K562 (cell line): ENCODE measurements around the gene KLHL28. TPM values are rescaled to one million over a fixed set of nuclear protein-coding genes. Genes with fewer than 3 reads are reported as not detected.

ENCODE experiments used
- ATF7 ChIP-seq: fragments of 450-650 bp; IDR thresholded peaks from 2 replicates; pipeline ENCODE4 v1.7.1; 2014; ENCODE audit warnings: mild to moderate bottlenecking, moderate library complexity
- CHD4 ChIP-seq: fragments of 200-600 bp; sonication (generic); IDR thresholded peaks from 3 replicates; pipeline ENCODE4 v1.6.1; 2012; ENCODE audit warnings: low read depth, mild to moderate bottlenecking, mixed read lengths, low read length, inconsistent platforms; ENCODE audit not compliant: insufficient read depth, insufficient replicate concordance, poor library complexity, severe bottlenecking
- CREB1 ChIP-seq, 2 experiments: sonication (generic) in 1 of 2; formaldehyde crosslinking in 1 of 2; IDR thresholded peaks; 2 replicates each; pipeline versions ENCODE4 v1.6.1 to v1.8.0; 2012 to 2022; ENCODE audit warnings: inconsistent platforms in 1 of 2, mild to moderate bottlenecking in 1 of 2, missing genetic modification reagents in 1 of 2, moderate library complexity in 1 of 2
- FOS ChIP-seq: IDR thresholded peaks from 3 replicates; pipeline ENCODE4 v1.6.1; 2011; ENCODE audit not compliant: insufficient read length; ENCODE audit errors: extremely low read depth
- FOXJ3 ChIP-seq: sonication (generic); formaldehyde crosslinking; IDR thresholded peaks from 2 replicates; pipeline ENCODE4 v1.4.0; 2020; ENCODE audit warnings: mild to moderate bottlenecking, missing genetic modification reagents
- MCM5 ChIP-seq: fragments of 450-650 bp; IDR thresholded peaks from 2 replicates; pipeline ENCODE4 v1.6.1; 2016; ENCODE audit warnings: low read depth
- NFE2 ChIP-seq: IDR thresholded peaks from 2 replicates; pipeline ENCODE4 v1.6.1; 2014; ENCODE audit warnings: antibody characterized with exemption, low read depth
- PHF21A ChIP-seq: fragments of 450-650 bp; IDR thresholded peaks from 2 replicates; pipeline ENCODE4 v1.6.1; 2017; ENCODE audit warnings: low read depth, borderline replicate concordance
- RB1 ChIP-seq: fragments of 450-650 bp; IDR thresholded peaks from 2 replicates; pipeline ENCODE4 v1.6.1; 2017; ENCODE audit warnings: low read depth, mild to moderate bottlenecking
- RBBP5 ChIP-seq: fragments of 200-600 bp; sonication (generic); IDR thresholded peaks from 2 replicates; pipeline ENCODE4 v1.6.1; 2012; ENCODE audit warnings: borderline replicate concordance, mild to moderate bottlenecking, low read length, control low read depth, inconsistent platforms; ENCODE audit not compliant: insufficient read depth, poor library complexity, severe bottlenecking
- SMAD2 ChIP-seq: fragments of 150-350 bp; IDR thresholded peaks from 2 replicates; pipeline ENCODE4 v1.6.1; 2014; ENCODE audit warnings: low read depth, mild to moderate bottlenecking, low read length
- TEAD1 ChIP-seq, 2 experiments: fragments of 450-650 bp in 1 of 2; sonication (generic) in 1 of 2; formaldehyde crosslinking; IDR thresholded peaks; 2 replicates each; pipeline versions ENCODE4 v1.4.0 to v1.8.0; 2020 to 2022; ENCODE audit warnings: mild to moderate bottlenecking in 2 of 2, missing genetic modification reagents in 1 of 2
- XRCC5 ChIP-seq: fragments of 200-400 bp; formaldehyde crosslinking; IDR thresholded peaks from 2 replicates; pipeline ENCODE4 v1.6.1; 2017; ENCODE audit warnings: low read depth, mild to moderate bottlenecking, low read length
- ZKSCAN1 ChIP-seq: fragments of 150-350 bp; IDR thresholded peaks from 2 replicates; pipeline ENCODE4 v1.6.1; 2016; ENCODE audit warnings: low read depth, low read length
- ZNF174 ChIP-seq: fragments of 250-450 bp; sonication (Bioruptor Pico); IDR thresholded peaks from 2 replicates; pipeline ENCODE4 v1.4.0; 2020; ENCODE audit warnings: mild to moderate bottlenecking
- ZNF347 ChIP-seq: fragments of 450-650 bp; formaldehyde crosslinking; IDR thresholded peaks from 2 replicates; pipeline ENCODE4 v1.4.0; 2020; ENCODE audit warnings: low read depth, mild to moderate bottlenecking, moderate library complexity
- ZNF408 ChIP-seq: fragments of 250-450 bp; sonication (Bioruptor Pico); IDR thresholded peaks from 2 replicates; pipeline ENCODE4 v1.4.0; 2020; ENCODE audit warnings: low read depth, mild to moderate bottlenecking, moderate library complexity
- ZSCAN29 ChIP-seq: fragments of 450-650 bp; IDR thresholded peaks from 2 replicates; pipeline ENCODE4 v1.6.1; 2017
- polyA plus RNA-seq, 8 experiments: library from polyadenylated mRNA; depleted of rRNA in 4 of 8; stranded (reverse) in 5 of 8; unstranded in 3 of 8; fragments of >200 nt; fragmentation: Nextera tagmentation in 2 of 8; fragmentation: Illumina TruSeq in 1 of 8; extraction: Ambion mirVana in 2 of 8; extraction: Trizol in 1 of 8; gene quantifications; 2 replicates each; pipeline versions ENCODE4 v1.2.1 to v1.2.3, GENCODE V29; 2011 to 2014; ENCODE audit warnings: inconsistent platforms in 1 of 8, missing spikeins in 1 of 8
- total RNA-seq, 7 experiments: library from RNA; depleted of rRNA in 6 of 7; stranded (reverse); fragments of >200 nt in 6 of 7; fragmentation: Illumina TruSeq in 2 of 7; extraction: Trizol in 2 of 7; gene quantifications; 2 replicates each; pipeline versions ENCODE4 v1.2.1 to v1.2.3, GENCODE V29; 2011 to 2021; ENCODE audit warnings: low replicate concordance in 1 of 7
- TF ChIP-seq, protein P1 (sequence below): fragments of 250-450 bp; sonication (Bioruptor Pico); IDR thresholded peaks from 2 replicates; pipeline ENCODE4 v1.4.0; 2020; ENCODE audit warnings: mild to moderate bottlenecking
- TF ChIP-seq, protein P2 (sequence below): sonication (generic); formaldehyde crosslinking; IDR thresholded peaks from 2 replicates; pipeline ENCODE4 v1.8.0; 2022; ENCODE audit warnings: mild to moderate bottlenecking, missing genetic modification reagents
- TF ChIP-seq, protein P3 (sequence below): fragments of 150-350 bp; conservative IDR thresholded peaks from 2 replicates; pipeline ENCODE4 v1.6.1; 2014; ENCODE audit warnings: low read length
- TF ChIP-seq, protein P4 (sequence below), 2 experiments: fragments of 450-650 bp; IDR thresholded peaks; 2 replicates each; pipeline ENCODE4 v1.6.1; 2016

KLHL28 gene
- total and polyA plus RNA-seq, 9 of the 15 experiments (the other 6 are each of a cell fraction or from before 2014, with no cell fraction given) = 1.1 to 7.5 (median 4.7) TPM

DNA sequence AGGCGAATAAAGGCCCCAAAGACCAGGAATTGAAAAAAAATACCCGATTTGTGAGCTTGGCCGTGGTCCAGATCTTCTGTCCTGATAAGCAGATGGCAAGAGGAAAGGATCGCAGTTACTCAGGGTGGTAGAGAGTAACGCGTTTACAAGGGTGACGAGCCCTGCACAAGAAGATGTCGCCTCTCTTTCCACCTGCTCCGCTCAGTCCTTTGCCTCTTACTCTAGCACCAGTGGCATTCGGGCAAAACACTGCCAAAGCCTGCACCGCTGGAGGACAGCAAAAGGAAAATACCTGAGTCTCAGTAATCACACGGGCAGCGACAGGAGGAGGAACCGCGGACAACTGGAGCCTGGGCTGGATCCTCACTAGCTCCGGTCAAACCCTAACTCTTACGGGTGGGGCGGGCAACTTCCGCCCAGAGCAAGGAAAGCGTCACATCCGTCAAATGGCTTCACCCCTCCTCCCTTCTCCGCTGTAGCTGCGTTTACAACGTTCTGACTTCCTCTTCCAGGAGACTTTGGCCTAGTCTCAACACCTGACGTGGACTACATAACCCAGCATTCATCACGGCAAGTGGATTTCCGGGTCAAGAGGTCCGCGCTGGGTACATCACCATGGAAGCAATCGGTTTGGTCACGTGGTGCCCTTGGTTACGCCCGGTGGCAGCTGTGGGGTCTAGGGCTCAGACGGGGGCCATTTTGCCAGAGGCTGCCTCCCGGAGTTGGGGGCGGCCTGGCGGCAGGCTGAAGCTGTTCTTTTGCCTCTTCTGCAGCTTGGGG lies at the start of gene KLHL28, which contains the start of gene TOGARAM1 (continued):
- TF ChIP-seq ZNF347 = no peak
- peak; percentile 73 for TF ChIP-seq CREB1 (IDR thresholded peaks at IDR 0.05)
- peak; percentile 87 for TF ChIP-seq CREB1 (CRISPR knock-in tag; IDR thresholded peaks at IDR 0.05)
- TF ChIP-seq, protein P1, sequence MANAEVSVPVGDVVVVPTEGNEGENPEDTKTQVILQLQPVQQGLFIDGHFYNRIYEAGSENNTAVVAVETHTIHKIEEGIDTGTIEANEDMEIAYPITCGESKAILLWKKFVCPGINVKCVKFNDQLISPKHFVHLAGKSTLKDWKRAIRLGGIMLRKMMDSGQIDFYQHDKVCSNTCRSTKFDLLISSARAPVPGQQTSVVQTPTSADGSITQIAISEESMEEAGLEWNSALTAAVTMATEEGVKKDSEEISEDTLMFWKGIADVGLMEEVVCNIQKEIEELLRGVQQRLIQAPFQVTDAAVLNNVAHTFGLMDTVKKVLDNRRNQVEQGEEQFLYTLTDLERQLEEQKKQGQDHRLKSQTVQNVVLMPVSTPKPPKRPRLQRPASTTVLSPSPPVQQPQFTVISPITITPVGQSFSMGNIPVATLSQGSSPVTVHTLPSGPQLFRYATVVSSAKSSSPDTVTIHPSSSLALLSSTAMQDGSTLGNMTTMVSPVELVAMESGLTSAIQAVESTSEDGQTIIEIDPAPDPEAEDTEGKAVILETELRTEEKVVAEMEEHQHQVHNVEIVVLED (CRISPR knock-in tag) = peak; percentile 30; the same call in 1 of the 2 replicates
- no peak for TF ChIP-seq CHD4
- no peak for TF ChIP-seq XRCC5
- TF ChIP-seq SMAD2 = no peak
- peak; percentile 82; the same call in 1 of the 2 replicates for TF ChIP-seq ATF7
- no peak for TF ChIP-seq FOXJ3 (CRISPR knock-in tag)
- TF ChIP-seq ZKSCAN1 = 0 out of 2 replicates have a peak, but pooled peaks have one; percentile 23
- no peak for TF ChIP-seq MCM5
- no peak for TF ChIP-seq FOS
- no peak for TF ChIP-seq ZNF408 (CRISPR knock-in tag)
- no peak for TF ChIP-seq ZSCAN29
- TF ChIP-seq, protein P2, sequence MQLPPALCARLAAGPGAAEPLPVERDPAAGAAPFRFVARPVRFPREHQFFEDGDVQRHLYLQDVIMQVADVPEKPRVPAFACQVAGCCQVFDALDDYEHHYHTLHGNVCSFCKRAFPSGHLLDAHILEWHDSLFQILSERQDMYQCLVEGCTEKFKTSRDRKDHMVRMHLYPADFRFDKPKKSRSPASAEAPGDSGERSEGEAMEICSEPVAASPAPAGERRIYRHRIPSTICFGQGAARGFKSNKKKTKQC = no peak
- TF ChIP-seq ZNF174 = no peak
- peak; percentile 66 for TF ChIP-seq RBBP5
- no peak for TF ChIP-seq PHF21A
- no peak for TF ChIP-seq NFE2
- TF ChIP-seq TEAD1 (CRISPR knock-in tag; IDR thresholded peaks at IDR 0.05) = 0 out of 4 replicates have a peak, but pooled peaks of 1 of the 2 experiments have one; percentile 46
- 0 out of 2 replicates have a peak, but pooled peaks have one; percentile 5 for TF ChIP-seq RB1
- TF ChIP-seq, protein P3, sequence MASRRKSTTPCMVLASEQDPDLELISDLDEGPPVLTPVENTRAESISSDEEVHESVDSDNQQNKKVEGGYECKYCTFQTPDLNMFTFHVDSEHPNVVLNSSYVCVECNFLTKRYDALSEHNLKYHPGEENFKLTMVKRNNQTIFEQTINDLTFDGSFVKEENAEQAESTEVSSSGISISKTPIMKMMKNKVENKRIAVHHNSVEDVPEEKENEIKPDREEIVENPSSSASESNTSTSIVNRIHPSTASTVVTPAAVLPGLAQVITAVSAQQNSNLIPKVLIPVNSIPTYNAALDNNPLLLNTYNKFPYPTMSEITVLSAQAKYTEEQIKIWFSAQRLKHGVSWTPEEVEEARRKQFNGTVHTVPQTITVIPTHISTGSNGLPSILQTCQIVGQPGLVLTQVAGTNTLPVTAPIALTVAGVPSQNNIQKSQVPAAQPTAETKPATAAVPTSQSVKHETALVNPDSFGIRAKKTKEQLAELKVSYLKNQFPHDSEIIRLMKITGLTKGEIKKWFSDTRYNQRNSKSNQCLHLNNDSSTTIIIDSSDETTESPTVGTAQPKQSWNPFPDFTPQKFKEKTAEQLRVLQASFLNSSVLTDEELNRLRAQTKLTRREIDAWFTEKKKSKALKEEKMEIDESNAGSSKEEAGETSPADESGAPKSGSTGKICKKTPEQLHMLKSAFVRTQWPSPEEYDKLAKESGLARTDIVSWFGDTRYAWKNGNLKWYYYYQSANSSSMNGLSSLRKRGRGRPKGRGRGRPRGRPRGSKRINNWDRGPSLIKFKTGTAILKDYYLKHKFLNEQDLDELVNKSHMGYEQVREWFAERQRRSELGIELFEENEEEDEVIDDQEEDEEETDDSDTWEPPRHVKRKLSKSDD = no peak
- TF ChIP-seq, protein P4, sequence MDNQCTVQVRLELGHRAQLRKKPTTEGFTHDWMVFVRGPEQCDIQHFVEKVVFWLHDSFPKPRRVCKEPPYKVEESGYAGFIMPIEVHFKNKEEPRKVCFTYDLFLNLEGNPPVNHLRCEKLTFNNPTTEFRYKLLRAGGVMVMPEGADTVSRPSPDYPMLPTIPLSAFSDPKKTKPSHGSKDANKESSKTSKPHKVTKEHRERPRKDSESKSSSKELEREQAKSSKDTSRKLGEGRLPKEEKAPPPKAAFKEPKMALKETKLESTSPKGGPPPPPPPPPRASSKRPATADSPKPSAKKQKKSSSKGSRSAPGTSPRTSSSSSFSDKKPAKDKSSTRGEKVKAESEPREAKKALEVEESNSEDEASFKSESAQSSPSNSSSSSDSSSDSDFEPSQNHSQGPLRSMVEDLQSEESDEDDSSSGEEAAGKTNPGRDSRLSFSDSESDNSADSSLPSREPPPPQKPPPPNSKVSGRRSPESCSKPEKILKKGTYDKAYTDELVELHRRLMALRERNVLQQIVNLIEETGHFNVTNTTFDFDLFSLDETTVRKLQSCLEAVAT (IDR thresholded peaks at IDR 0.05) = no peak
